ENCODE data around the gene MTUS2. TPM values are rescaled to one million over a fixed set of nuclear protein-coding genes. Genes with fewer than 3 reads are reported as not detected.

Gene MTUS2
- total and polyA plus RNA-seq, 2 of the 8 experiments (the other 6 are each of a cell fraction or from before 2014, with no cell fraction given), result 0.18 to 0.80 TPM

DNA sequence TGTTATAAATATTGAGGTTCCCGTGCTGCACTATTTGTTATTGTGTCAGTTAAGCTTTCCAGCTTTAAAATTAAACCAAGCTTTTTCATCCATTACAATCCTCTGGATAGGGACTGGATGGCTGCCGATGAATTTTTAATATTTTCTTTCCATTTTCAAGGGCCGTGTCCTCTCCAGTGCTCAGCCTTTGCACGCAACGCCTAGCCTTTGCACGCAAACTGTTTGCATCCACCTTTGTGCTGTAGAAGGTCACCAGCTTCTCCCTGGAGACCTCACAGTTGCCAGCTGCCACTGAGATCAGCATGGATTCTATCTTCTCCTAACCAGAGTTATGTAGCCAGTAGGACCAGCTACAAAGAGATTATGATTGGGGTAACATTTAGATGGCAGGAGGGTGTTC, 534.9 kb downstream of the MTUS2 start (continued):
- TF ChIP-seq CREB1 (IDR thresholded peaks at IDR 0.05) (no peak), CTBP2 (IDR thresholded peaks at IDR 0.05; ENCODE audit: borderline replicate concordance, insufficient read depth, insufficient read length, low read length) (no peak), POLR2A (IDR thresholded peaks at IDR 0.05; ENCODE audit: control extremely low read depth in 1 of 2, low read depth in 2 of 2, low read length in 2 of 2) (no peak)
